Measurements from ENCODE around the gene SLC6A18. TPM values are rescaled to one million over a fixed set of nuclear protein-coding genes. Genes with fewer than 3 reads are reported as not detected.

Gene SLC6A18
- total RNA-seq, 4 donors from 2014 or later: not detected

GRCh38 chr5:1178529-1179382, 46.4 kb upstream of the SLC6A18 start:
- TF ChIP-seq EP300 (IDR thresholded peaks at IDR 0.05) (no peak), POLR2A (IDR thresholded peaks at IDR 0.05) (no peak), CTCF (IDR thresholded peaks at IDR 0.05) (no peak)
- no peak for ATAC-seq
- Histone ChIP-seq H3K27ac (no peak overlapping the region), H3K4me1 (peaks cover 0 to 14% (median 0%) of the 10 kb centered on the region in 3 donors), H3K36me3 (no peaks in the 10 kb centered on the region), H3K4me3 (no peak overlapping the region), H3K27me3 (peaks cover 22% of the 10 kb centered on the region), H3K9me3 (no peaks in the 10 kb centered on the region)
- no CpG with 5 or more reads among the region's 34 CpGs for WGBS, 2 donors (ENCODE audit: low coverage in 1 of 2)

- Histone ChIP-seq H3K9me3 (no peaks in the 10 kb centered on the region), H3K4me1 (peaks cover 0 to 15% (median 0%) of the 10 kb centered on the region in 3 donors), H3K27ac (no peak overlapping the region), H3K27me3 (peaks cover 22% of the 10 kb centered on the region), H3K4me3 (no peak overlapping the region), H3K36me3 (no peaks in the 10 kb centered on the region)
- ATAC-seq: no peak
- TF ChIP-seq EP300 (IDR thresholded peaks at IDR 0.05): no peak
- no peak for TF ChIP-seq CTCF (IDR thresholded peaks at IDR 0.05)
- no peak for TF ChIP-seq POLR2AphosphoS5 (IDR thresholded peaks at IDR 0.05)
- no peak for TF ChIP-seq POLR2A (IDR thresholded peaks at IDR 0.05)
- WGBS, 2 donors (ENCODE audit: low coverage in 1 of 2): no CpG with 5 or more reads among the region's 9 CpGs
Measured at GRCh38 chr5:1179383-1179715, 45.8 kb upstream of the SLC6A18 start.

DNA sequence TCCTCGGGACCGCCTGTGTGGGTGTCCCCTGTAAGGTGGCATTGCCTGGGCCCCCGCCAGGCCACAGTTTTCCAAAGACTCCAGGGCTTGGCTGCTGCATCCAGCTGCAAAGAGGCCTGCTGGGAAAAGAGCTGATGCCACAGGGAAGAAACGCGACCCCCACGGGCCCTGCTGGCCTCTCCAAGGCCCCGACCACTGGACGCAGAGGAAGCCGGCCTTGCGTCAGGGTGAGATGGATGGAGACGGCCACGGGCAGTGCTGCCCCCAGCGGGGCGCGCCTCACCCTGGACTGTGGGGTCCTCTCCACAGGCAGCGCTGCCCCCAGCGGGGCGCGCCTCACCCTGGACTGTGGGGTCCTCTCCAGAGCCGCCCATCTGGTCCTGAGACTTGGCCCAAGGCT, 45.1 kb upstream of the SLC6A18 start:
- TF ChIP-seq POLR2AphosphoS5 (IDR thresholded peaks at IDR 0.05) (no peak), POLR2A (IDR thresholded peaks at IDR 0.05) (no peak), EP300 (IDR thresholded peaks at IDR 0.05) (no peak), CTCF (IDR thresholded peaks at IDR 0.05) (no peak)
- H3K36me3 ChIP-seq: no peaks in the 10 kb centered on the region
- no CpG with 5 or more reads among the region's 20 CpGs for WGBS, 2 donors (ENCODE audit: low coverage in 1 of 2)
- H3K27me3 ChIP-seq: peaks cover 22% of the 10 kb centered on the region
- no peak for ATAC-seq
- peaks cover 0 to 15% (median 0%) of the 10 kb centered on the region in 3 donors for H3K4me1 ChIP-seq
- no peaks in the 10 kb centered on the region for H3K9me3 ChIP-seq
- no peak overlapping the region for H3K4me3 ChIP-seq
- H3K27ac ChIP-seq: no peak overlapping the region

DNA sequence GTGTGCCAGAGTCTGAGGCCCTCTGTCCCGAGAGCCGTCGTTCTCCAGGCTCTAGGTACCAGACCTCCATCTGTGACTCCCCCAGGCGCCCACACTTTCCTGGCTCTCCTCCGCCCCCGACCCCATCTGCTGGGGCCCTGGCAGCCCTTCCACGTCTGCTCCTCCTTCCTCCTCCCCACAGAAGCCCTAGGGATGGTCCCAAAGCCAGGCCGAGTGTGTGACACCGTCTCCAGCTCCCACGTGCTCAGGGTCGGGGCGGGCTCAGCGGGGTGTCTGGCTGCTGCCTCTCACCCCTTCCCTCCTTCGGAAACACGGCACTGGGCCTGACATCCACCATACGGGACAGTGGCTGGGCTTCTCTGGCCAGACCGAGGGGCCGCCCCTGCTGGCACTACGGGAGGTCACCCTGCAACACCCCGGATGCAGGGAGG, 44.3 kb upstream of the SLC6A18 start:
- ATAC-seq: no peak
- H3K4me1 ChIP-seq: peaks cover 0 to 15% (median 0%) of the 10 kb centered on the region in 3 donors
- H3K4me3 ChIP-seq: no peak overlapping the region
- no peaks in the 10 kb centered on the region for H3K9me3 ChIP-seq
- H3K27ac ChIP-seq: no peak overlapping the region
- H3K27me3 ChIP-seq: peaks cover 22% of the 10 kb centered on the region
- no peaks in the 10 kb centered on the region for H3K36me3 ChIP-seq
- TF ChIP-seq EP300 (IDR thresholded peaks at IDR 0.05) (no peak), POLR2AphosphoS5 (IDR thresholded peaks at IDR 0.05) (no peak), CTCF (IDR thresholded peaks at IDR 0.05) (no peak), POLR2A (IDR thresholded peaks at IDR 0.05) (no peak)
- 40 to 41% methylated on average over 1 to 6 of the region's 20 CpGs for WGBS, 2 donors (ENCODE audit: low coverage in 1 of 2)

All from gastroesophageal sphincter (tissue), 4 donors.